Esophagus muscularis mucosa (tissue), 2 donors: Measurements from ENCODE around the gene SCN3B.

ENCODE experiments used
- POLR2A ChIP-seq: fragments of 450-650 bp; IDR thresholded peaks from one replicate; pipeline ENCODE4 v1.6.1; 2017; ENCODE audit warnings: antibody characterized with exemption, moderate library complexity, mild to moderate bottlenecking, low read depth
- POLR2AphosphoS5 ChIP-seq, 2 donors: sonication (generic); formaldehyde crosslinking; IDR thresholded peaks; one replicate each; pipeline ENCODE4 v1.6.1; 2017; ENCODE audit warnings: antibody characterized with exemption in 2 of 2

DNA sequence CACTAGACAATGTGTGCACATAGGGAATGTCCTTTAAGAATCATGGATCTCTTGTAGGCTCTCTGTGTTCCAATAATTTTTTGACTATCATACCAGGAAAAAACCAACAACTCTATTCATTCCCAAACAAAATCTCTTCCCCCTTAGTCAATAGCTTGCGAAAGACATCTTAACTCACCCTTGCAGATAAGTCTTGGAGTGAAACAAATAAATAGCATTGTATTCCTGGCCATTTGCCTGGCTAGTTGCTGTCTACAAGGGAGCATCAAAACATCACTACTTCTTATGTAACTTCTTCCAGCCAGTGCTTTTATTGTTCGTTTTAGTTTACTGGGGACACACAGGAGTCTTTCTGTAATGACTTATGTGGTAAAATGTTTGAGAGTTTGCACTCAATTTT, 29.4 kb downstream of the SCN3B start:
- TF ChIP-seq POLR2A (no peak), POLR2AphosphoS5 (IDR thresholded peaks at IDR 0.05) (no peak)
